CD4-positive, alpha-beta T cell treated with Interleukin-17A for 1 hour (primary cell): ENCODE results near the gene SLC7A6.

Experiments used
- DNase-seq: peaks from one replicate; pipeline ENCODE4 v3.0.0-alpha.2; 2020

SLC7A6 gene

DNA sequence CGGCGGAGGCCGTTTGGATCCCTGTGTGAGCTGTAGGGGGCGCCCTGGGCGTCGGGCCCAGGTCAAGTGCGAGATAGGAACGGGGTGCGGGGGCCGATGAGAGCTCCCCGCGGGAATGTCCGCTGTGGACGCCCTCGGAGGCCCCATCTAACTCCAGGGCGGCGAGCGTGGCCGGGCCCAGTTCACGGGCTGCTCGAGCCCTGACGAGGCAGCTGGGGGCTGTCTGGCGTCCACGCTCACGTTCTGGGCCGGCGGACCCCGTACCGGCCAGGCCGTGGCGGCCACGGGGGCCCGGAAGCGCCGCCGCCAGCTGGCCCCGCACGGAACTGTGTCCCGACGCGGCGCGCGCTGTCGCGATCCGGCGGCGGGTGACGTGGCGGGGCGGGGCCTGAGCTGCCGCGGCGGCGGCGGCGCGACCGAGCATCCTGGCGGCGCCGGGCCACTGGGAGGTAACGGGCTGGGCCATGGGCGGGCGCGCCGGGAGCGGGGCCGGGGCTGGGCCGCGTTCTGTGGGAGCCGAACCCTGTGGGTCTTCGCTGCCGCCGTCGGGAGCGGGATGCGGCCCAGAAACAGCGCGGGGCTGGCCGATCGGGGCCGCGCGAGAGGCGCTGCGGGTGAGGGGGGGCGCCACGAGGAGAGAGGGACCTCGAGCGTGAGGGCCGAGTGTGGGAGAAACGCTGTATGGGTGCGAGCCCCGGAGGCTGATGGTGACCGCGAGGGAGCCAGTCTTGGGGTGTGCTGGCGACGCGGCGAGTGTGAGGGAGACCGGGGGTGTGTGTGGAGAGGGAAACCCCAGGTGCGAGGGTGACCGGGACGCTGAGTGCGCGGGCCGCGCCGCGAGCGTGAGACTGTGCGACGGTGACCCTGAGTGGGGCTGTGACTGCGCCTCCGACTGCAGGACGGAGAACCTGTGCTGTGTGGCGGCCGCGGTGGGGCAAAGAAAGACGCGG is at the start of gene SLC7A6:
Gene SLC7A6 (plus strand): TSS at position 399 of the 950 bp plus-strand sequence. CDS start 10,201 bp downstream, outside the sequence.
- DNase-seq, result peak; percentile 85

GRCh38 chr16:68214726-68215125 is 49.6 kb upstream of the SLC7A6 start:
- no peak for DNase-seq

DNA sequence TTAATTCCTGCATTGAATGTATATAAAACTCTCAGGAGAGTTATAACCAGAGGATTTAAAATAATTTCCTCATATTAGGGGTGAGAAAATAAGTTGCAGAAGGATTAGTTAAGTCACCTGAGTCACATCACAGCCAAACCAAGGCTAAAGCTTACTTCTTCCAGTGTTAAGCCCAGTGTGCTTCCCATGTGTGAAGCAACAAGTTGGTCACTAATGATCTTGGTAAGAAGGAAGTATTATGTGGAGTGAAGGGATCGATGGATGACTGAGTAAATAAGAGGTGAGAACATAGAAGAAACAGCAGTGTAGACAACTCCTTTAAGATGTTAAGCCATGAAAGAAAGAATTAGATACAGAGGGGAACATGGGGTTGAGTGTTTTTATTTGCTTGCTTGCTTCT is 49.0 kb upstream of the SLC7A6 start:
- DNase-seq, result no peak

- no peak for DNase-seq
Measured at GRCh38 chr16:68216240-68216639, 48.1 kb upstream of the SLC7A6 start.

DNA sequence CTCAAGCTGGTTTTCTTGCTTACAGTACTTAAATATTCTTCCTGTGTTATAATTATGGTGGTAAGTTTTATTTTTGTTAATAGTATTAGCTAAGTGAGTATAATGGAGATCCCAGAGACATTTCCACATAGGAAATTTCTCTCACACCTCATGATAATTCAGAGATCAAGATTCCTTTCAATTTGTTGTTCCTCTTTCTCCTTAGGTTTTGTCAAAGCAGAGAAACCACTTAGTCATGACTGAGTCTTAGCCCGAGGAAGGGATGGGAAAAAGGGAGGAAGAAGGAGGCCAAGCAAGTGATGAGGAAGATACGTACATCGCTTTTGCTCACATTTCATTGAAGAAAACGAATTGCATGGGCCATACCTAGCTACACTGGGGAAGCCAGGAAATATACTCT is 46.8 kb upstream of the SLC7A6 start:
- DNase-seq, result no peak

DNA sequence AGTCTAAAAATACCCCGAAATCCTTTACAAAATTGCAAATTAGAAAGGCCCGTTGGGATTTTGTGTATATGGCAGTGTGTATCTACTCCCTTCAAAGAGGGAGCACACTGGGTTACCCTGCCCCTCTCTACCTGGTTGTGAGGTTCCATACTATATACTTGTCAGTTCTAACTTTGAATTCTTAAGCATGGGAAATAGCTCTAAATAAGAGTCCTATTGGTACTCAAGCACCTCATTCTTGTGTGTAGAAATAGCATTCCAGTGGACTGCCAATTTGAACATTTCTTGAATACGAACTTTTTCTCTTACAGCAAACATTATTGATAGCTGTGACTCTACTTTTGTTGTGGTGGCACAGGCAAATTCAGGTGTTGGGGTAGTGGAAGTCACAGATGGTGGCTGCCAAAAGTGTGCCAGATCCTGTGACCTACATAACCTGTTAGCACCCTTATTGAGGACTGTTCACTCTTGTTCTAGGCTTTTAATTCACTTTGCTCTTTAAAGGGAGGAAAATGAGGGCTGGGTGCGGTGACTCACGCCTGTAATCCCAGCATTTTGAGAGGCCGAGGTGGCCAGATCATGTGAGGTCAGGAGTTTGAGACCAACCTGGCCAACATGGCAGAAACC is 44.5 kb upstream of the SLC7A6 start:
- no peak for DNase-seq

DNA sequence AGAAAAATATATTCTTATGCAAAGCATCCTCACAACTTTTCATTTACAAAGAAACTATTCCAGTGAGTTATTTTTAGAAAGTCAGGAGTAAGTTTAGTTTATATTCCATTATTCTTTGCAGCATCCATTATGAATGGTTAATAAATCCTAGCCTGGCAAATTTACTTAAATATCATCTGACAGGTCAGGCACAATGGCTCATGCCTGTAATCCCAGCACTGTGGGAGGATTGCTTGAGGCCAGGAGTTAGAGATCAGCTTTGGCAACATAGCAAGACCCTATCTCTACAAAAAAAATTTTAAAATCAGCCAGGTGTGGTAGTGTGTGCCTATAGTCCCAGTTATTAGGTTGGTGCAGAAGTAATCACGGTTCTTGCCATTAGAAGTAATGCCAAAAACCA is 41.3 kb upstream of the SLC7A6 start:
- DNase-seq, result no peak

- DNase-seq, result no peak
Measured at GRCh38 chr16:68226116-68226515, 38.2 kb upstream of the SLC7A6 start.

GRCh38 chr16:68227183-68227793 is 37.0 kb upstream of the SLC7A6 start:
- DNase-seq, result no peak

GRCh38 chr16:68227850-68228553 is 36.3 kb upstream of the SLC7A6 start:
- DNase-seq, result no peak

DNA sequence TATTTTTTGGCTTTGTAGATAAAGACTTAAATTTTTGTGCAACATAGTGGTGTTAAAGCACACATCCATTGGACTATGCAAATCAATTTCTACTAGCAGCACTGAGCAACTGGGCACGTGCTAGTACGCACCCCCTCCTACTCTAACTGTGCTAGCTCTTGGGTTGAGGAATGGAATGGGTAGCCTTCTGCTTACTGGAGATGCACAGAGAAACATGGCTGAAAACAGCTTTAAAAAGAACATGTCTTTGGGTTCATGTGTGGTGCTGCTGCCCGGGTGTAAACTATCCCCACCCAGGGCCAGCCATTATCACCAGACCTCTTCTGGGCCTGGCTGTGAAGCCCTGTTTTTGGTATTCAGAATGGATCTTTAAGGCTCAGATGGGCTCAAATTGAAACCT is 35.7 kb upstream of the SLC7A6 start:
- no peak for DNase-seq

DNA sequence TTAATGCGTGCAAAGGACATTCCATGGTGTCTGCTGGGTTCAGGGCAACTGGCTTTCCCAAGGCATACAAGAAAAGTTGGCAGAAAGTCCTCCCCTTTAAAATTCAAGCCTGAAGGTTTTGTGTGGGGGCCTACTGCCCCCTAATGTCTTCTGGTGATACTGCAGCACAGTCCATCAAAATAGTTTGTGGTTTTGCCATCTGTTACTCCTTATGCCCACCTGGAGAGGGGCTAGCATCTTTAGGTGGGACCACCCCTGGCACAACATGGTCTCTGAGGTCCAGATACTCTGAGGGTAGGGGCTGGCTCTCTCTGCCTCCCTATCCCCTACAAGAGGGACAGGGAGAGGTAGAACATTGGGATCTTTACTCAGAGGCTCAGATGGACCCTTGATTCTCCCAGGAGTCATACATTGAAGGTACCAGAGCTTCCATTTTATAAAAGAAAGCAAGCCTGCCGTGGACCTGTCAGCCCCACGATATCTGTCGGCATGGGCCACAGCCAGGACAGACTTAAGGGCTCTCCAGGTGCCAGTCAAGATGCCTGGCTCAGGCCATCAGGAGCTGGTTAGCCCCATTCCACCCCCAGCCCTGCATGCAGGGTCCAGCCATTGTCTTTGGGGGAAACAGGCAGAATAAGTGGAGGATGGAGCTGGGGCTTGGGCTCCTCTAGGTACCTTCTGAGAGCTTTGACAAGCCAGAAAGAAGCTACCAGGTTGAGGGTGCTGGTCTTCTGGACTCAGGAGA is 34.7 kb upstream of the SLC7A6 start:
- peak; percentile 67 for DNase-seq

GRCh38 chr16:68230176-68230571 is 34.2 kb upstream of the SLC7A6 start:
- no peak for DNase-seq

DNA sequence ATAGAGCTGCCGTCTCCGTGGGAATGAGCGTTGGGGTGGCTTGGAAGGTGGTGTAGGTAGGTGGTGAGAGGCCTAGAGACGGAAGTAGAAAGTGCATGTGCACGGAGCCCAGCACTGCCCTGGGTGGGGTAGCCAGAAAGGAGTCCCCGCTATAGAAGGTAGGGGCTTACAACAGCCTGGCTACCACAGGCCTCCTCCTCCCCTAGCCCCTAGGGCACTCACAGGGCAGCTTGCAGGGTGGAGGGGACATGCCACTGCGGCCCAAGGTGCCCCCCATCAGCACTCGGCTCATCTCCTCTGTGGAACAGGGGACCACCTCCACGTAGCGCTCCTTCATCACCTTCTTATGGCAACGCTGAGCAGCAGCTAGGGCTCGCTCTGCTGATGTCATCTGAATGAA is 33.4 kb upstream of the SLC7A6 start:
- DNase-seq, result no peak

DNA sequence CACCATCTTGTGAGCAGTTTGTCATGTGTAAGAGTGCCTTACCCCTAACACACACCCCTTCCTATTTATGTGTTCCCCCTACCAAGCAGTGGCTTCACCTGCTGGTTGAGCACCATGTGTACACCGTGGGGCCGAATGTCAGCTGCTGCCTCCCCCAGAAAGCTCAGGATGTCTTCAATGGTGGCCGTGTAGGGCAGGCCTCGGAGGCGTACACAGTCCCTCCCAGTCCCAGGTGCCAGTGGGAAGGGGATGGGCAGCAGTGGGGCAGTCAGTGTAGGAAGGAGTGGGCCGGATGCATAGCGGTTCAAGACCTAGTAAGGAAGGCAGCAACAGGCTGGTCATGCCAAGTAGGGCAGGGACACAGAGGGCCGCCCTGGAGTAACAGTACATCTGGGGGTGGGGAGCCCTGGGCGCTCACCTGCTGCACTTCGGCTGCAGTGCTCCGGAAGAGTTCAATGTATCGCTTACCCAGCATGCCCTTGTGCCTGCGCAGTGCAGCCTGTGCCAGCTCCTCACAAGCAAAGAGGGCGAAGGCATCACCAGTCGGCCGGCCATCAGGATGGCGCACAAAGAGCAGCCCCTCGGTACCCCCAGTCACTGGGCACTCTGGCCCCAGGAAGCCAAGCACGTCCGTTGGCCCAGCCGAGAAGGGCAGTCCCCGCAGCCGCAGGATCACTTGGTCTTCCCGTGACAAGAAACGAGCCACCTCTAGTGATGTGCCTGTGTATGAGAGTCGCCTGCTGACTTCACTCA is 32.8 kb upstream of the SLC7A6 start:
- no peak for DNase-seq

DNA sequence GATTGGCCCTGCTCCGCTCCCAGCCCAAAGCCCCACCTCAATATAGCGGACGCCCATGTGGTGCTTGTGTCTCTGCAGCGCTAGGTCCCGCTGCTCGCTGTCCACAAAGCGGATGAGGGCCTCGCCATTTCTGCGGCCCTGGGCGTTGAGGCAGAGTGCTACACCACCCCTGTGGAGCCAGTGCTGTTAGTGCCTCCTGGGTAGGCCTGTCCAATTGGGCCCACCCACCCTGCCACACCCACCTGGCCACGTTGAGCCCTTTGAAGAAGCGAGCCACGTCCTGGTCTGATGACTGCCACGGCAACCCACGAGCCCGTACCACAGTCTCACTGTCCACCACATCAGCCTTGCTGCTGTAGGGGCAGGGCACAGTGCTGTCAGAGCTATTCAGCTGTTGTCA is 32.0 kb upstream of the SLC7A6 start:
- no peak for DNase-seq

DNA sequence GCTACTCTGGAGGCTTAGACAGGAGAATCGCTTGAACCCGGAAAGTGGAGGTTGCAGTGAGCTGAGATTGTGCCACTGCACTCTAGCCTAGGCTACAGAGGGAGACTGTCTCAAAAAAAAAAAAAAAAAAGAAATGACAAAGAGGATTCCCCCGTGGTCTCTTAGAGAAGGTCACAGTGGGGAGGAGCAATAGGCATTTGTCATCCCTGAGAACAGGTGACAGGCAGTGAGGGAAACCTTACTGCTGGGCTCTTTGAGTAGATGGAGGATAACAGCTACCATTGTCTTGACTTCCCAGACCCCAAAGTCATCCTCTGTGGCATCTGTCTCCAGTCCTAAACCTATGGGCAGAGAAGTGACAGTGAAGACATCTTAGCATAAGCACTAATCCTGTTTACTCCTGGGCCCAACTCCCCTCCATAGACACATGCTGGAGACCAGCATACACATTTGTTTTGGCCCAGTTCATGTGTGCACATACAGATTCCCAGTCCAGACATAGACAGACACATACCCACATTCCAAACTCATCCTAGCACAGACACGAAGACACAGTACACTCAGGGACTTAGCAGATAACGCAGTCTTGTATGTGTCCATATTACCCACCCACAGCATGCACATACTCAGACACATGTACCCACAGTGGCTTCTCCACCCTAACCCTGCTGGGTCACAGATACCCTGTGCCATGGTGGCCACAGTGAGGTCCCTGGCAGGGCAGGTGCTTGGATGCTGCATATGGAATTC is 31.1 kb upstream of the SLC7A6 start:
- DNase-seq, result no peak

GRCh38 chr16:68233835-68234187 is 30.5 kb upstream of the SLC7A6 start:
- no peak for DNase-seq

DNA sequence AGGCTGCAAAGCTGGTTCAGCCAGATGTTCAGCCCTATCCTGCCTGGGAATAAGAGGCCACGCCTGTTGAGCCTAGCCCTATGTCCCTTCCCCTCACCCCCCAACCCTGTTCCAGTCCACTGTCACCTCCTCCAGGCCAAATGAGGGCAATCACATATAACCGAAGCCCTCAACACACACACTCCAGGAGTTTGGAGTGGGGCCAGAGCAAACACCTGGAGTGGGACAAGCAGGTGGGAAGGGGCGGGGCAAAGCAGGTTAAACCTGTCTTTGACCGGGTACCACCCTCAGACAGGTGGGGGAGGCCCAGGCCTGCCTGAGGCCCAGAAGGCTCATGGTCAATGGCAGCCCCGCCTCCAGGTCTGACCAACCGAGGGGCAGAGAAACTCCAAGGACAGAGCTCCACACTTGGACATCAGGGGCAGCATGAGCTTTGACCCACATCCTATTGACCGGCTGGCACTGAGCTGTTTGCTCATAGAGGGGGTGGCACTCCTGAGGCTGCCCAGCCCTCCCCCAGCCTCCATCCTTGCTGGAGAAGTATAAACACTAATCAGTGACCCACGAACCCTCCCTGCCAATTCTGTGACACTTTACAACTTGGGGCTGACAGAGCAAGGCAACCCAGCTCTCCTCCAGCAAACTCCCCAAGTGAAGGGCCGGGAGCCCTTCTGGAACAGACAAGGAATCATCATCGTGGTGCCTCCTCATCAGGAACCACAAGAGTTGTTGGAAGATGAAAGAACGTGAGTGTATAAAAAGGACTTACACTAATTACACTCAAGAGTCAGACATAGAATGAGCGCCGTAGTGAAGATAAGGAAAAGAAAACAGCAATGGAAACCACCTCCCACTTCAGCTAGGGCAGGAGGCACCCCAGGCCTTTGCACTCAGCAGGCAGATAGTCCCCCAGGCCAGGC is 29.9 kb upstream of the SLC7A6 start:
- DNase-seq, result no peak
